Amniotic stem cell (primary cell): Measurements from ENCODE around the gene KCTD6.

Source experiments
- DNase-seq: peaks from one replicate; lab custom pipeline; 2025; lab: John Stamatoyannopoulos, UW

Gene KCTD6

GRCh38 chr3:58485801-58486435 is 6.0 kb upstream of the KCTD6 start:
- DNase-seq, result no peak

- peak; percentile 8 for DNase-seq
These were observed 4.6 kb upstream of the KCTD6 start for GRCh38 chr3:58487140-58487886.

- DNase-seq, result no peak
These were observed 2.9 kb upstream of the KCTD6 start for GRCh38 chr3:58488967-58489366.

GRCh38 chr3:58490860-58491501 is 915 bp upstream of the KCTD6 start:
- DNase-seq, result no peak

GRCh38 chr3:58492494-58492905 is 604 bp downstream of the KCTD6 start:
- no peak for DNase-seq

GRCh38 chr3:58494107-58494506 is 2.2 kb downstream of the KCTD6 start:
- DNase-seq, result no peak

GRCh38 chr3:58495101-58495500 is 3.2 kb downstream of the KCTD6 start:
- DNase-seq, result no peak

DNA sequence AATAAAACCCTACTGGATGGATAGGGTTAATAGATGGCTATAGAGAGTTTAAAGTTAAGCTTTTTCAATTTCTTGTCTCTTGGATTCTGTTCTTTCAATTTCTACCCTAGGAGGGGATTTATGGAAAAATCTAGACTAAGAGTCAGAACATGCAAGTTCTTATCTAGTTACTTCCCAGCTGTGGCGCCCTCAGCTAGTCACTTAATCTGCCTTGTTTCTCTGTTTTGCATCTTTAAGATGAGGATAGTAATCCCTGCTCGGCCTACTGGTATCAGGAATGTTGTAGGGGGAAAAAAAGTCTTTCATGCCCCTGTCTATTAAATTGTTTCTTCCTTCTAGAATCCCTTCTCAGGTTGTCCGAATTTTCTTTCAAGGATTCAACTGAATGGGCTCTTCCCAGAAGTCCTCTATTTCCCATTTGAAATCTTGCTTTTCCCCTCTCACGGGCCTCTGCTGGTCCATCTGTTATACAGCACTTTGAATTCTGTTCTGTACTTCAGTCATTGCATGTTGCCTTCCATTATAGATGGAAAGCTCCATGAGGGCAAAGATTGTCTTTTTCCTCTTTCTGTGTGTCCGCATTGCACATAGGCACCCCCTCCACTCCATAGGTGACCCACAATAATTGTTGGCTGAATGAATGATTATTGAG is 4.4 kb downstream of the KCTD6 start:
- DNase-seq, result no peak

DNA sequence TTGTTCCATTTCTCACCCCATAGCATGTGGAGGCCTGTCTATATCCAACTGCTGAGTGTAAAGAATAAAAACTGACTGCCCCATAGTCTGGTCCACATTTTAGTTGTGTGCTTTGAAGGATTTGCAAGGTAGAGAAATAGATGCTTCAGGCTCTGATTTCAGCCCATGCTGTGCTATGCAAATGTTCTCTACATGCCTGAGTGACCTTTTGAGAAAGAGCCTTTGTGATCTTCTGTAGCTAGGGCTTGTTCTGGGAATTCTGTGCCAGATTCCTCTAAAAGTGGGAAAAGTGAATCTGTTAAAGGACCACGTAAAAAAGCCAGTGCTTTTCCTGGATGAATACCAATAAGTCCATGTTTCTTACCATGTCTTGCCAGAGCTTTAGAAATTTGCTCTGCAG is 5.2 kb downstream of the KCTD6 start:
- no peak for DNase-seq

DNA sequence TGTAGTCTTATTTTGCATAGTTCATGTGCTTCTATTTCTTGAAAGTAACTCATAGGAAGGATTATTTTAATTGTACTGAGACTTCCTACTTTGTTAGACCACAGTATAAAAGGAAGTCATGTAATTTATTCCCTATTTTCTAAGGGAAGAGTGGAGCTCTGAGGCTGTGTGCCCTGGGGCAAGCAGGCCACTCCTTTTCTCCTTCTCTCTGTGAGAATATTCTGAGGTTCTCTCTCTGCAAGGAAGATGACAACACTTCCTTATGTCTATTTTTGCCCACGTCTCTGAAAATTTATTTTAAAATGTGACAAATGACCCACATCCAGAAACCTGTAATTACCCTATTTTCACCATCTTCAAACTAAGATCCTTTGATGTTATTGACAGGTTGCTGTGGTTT is 11.0 kb downstream of the KCTD6 start:
- no peak for DNase-seq

GRCh38 chr3:58507356-58508078 is 15.6 kb downstream of the KCTD6 start:
- no peak for DNase-seq

GRCh38 chr3:58508437-58508836 is 16.5 kb downstream of the KCTD6 start:
- DNase-seq, result no peak

GRCh38 chr3:58514405-58514804 is 22.5 kb downstream of the KCTD6 start:
- no peak for DNase-seq

GRCh38 chr3:58518291-58518789 is 26.4 kb downstream of the KCTD6 start:
- DNase-seq, result no peak

GRCh38 chr3:58519668-58520402 is 27.9 kb downstream of the KCTD6 start:
- DNase-seq, result no peak

GRCh38 chr3:58520403-58521335 is 28.8 kb downstream of the KCTD6 start:
- no peak for DNase-seq

- no peak for DNase-seq
These were observed 29.4 kb downstream of the KCTD6 start for GRCh38 chr3:58521336-58521670.

GRCh38 chr3:58521917-58522631 is 30.2 kb downstream of the KCTD6 start:
- DNase-seq, result no peak

GRCh38 chr3:58522759-58523425 is 31.0 kb downstream of the KCTD6 start:
- no peak for DNase-seq
